NCI-H1436 treated with DMSO at 0.1 percent for 48 hours (cell line): ENCODE results near the gene SLC22A23.

Source experiments
- DNase-seq: peaks from one replicate; lab custom pipeline; 2025; lab: John Stamatoyannopoulos, UW

The SLC22A23 gene

GRCh38 chr6:3240595-3240994 is 216.3 kb downstream of the SLC22A23 start:
- DNase-seq, result no peak

- DNase-seq, result no peak
These were observed 217.6 kb downstream of the SLC22A23 start for GRCh38 chr6:3239110-3239830.

- no peak for DNase-seq
These were observed 218.8 kb downstream of the SLC22A23 start for GRCh38 chr6:3237761-3238662.

GRCh38 chr6:3236005-3236404 is 220.8 kb downstream of the SLC22A23 start:
- DNase-seq, result no peak

GRCh38 chr6:3235486-3235885 is 221.4 kb downstream of the SLC22A23 start:
- no peak for DNase-seq

- no peak for DNase-seq
These were observed 222.9 kb downstream of the SLC22A23 start for GRCh38 chr6:3233904-3234303.

- DNase-seq, result no peak
These were observed 223.5 kb downstream of the SLC22A23 start for GRCh38 chr6:3233321-3233720.

- no peak for DNase-seq
These were observed 224.6 kb downstream of the SLC22A23 start for GRCh38 chr6:3232017-3232945.

GRCh38 chr6:3231247-3232016 is 225.4 kb downstream of the SLC22A23 start:
- DNase-seq, result peak; percentile 79

GRCh38 chr6:3230900-3231246 is 226.0 kb downstream of the SLC22A23 start:
- peak; percentile 84 for DNase-seq

GRCh38 chr6:3230256-3230882 is 226.5 kb downstream of the SLC22A23 start:
- no peak for DNase-seq

GRCh38 chr6:3229566-3230178 is 227.2 kb downstream of the SLC22A23 start:
- DNase-seq, result peak; percentile 17

- DNase-seq, result no peak
These were observed 227.9 kb downstream of the SLC22A23 start for GRCh38 chr6:3228771-3229565.

GRCh38 chr6:3228046-3228671 is 228.7 kb downstream of the SLC22A23 start:
- peak; percentile 66 for DNase-seq

- DNase-seq, result peak; percentile 54
These were observed 229.3 kb downstream of the SLC22A23 start, which contains the start of gene TUBB2B for GRCh38 chr6:3227363-3228045. TSS of gene TUBB2B (minus strand) at chr6:3227653. CDS start at chr6:3227543, 110 bp downstream.

GRCh38 chr6:3226481-3227362 is 230.1 kb downstream of the SLC22A23 start:
- no peak for DNase-seq

- no peak for DNase-seq
These were observed 230.8 kb downstream of the SLC22A23 start for GRCh38 chr6:3226042-3226441.
